ENCODE measurements around the gene TBX2. TPM values are rescaled to one million over a fixed set of nuclear protein-coding genes. Genes with fewer than 3 reads are reported as not detected.
"Not testable (repeated sequence)": the region's sequence is repeated elsewhere in the genome, so short reads cannot be mapped to it uniquely, and the experiment has no call there.

The TBX2 gene
- total and polyA plus RNA-seq, 7 donors = 0.99 to 5.3 (median 3.3) TPM

- Histone ChIP-seq H3K36me3 (no peaks in the 10 kb centered on the region), H3K9me3 (no peaks in the 10 kb centered on the region), H3K27ac (no peak overlapping the region), H3K4me1 (no peaks in the 10 kb centered on the region), H3K4me3 (no peak overlapping the region), H3K27me3 (no peaks in the 10 kb centered on the region)
- TF ChIP-seq EP300 (IDR thresholded peaks at IDR 0.05) (no peak), CTCF (IDR thresholded peaks at IDR 0.05) (no peak), POLR2A (IDR thresholded peaks at IDR 0.05) (no peak), POLR2AphosphoS5 (IDR thresholded peaks at IDR 0.05) (no peak)
- no peak for DNase-seq
- intact Hi-C loops (cut with DNase I) = no loop called here
- 96 to 98% methylated on average over 12 of the region's 12 CpGs for WGBS, 2 donors
These were observed 46.0 kb upstream of the TBX2 start for GRCh38 chr17:61353615-61354014.

- 90 to 93% methylated on average over 10 of the region's 10 CpGs for WGBS, 2 donors
- no peaks in the 10 kb centered on the region for H3K36me3 ChIP-seq
- intact Hi-C loops (cut with DNase I) = no loop called here
- no peak for DNase-seq
- no peaks in the 10 kb centered on the region for H3K27me3 ChIP-seq
- H3K9me3 ChIP-seq = no peaks in the 10 kb centered on the region
- no peaks in the 10 kb centered on the region for H3K4me1 ChIP-seq
- TF ChIP-seq CTCF (IDR thresholded peaks at IDR 0.05) (no peak), EP300 (IDR thresholded peaks at IDR 0.05) (no peak), POLR2AphosphoS5 (IDR thresholded peaks at IDR 0.05) (no peak), POLR2A (IDR thresholded peaks at IDR 0.05) (no peak)
- H3K4me3 ChIP-seq = no peak overlapping the region
- no peak overlapping the region for H3K27ac ChIP-seq
These were observed 44.5 kb upstream of the TBX2 start for GRCh38 chr17:61354895-61355874.

GRCh38 chr17:61357061-61357460, 42.6 kb upstream of the TBX2 start:
- H3K27me3 ChIP-seq; intact Hi-C loops (cut with DNase I); DNase-seq; H3K9me3 ChIP-seq; H3K36me3 ChIP-seq; H3K4me3 ChIP-seq; H3K4me1 ChIP-seq; H3K27ac ChIP-seq: not testable (repeated sequence)
- 86 to 88% methylated on average over 3 of the region's 3 CpGs for WGBS, 2 donors

- H3K27me3 ChIP-seq; intact Hi-C loops (cut with DNase I); H3K36me3 ChIP-seq; H3K27ac ChIP-seq; H3K9me3 ChIP-seq; H3K4me3 ChIP-seq; H3K4me1 ChIP-seq; DNase-seq: not testable (repeated sequence)
- 96% methylated on average over 9 of the region's 9 CpGs for WGBS, 2 donors
These were observed 40.1 kb upstream of the TBX2 start for GRCh38 chr17:61359513-61359912.

- H3K27me3 ChIP-seq = no peaks in the 10 kb centered on the region
- intact Hi-C loops (cut with DNase I) = no loop called here
- DNase-seq = no peak
- no peak overlapping the region for H3K4me3 ChIP-seq
- no peaks in the 10 kb centered on the region for H3K9me3 ChIP-seq
- no peaks in the 10 kb centered on the region for H3K4me1 ChIP-seq
- WGBS, 2 donors = 89 to 90% methylated on average over 3 of the region's 3 CpGs
- no peaks in the 10 kb centered on the region for H3K36me3 ChIP-seq
- TF ChIP-seq POLR2AphosphoS5 (IDR thresholded peaks at IDR 0.05) (no peak), EP300 (IDR thresholded peaks at IDR 0.05) (no peak), POLR2A (IDR thresholded peaks at IDR 0.05) (no peak), CTCF (IDR thresholded peaks at IDR 0.05) (no peak)
- H3K27ac ChIP-seq = no peak overlapping the region
These were observed 39.2 kb upstream of the TBX2 start for GRCh38 chr17:61360318-61360943.

Data from sigmoid colon (tissue), 7 donors.